Stimulated activated CD8-positive, alpha-beta memory T cell treated with anti-CD3 and anti-CD28 coated beads, Interleukin-7, amount 100 ng/mL, for 24 hours (primary cell): ENCODE results near the gene BANF2.
"Not testable (repeated sequence)": the region's sequence is repeated elsewhere in the genome, so short reads cannot be mapped to it uniquely, and the experiment has no call there.

Source experiments
- DNase-seq: peaks from one replicate; pipeline ENCODE4 v3.0.0-alpha.2; 2020; ENCODE audit warnings: low read depth

BANF2 gene

GRCh38 chr20:17683218-17684076 is 16.3 kb upstream of the BANF2 start:
- no peak for DNase-seq

- no peak for DNase-seq
These were observed 15.5 kb upstream of the BANF2 start for GRCh38 chr20:17684077-17684888.

GRCh38 chr20:17685168-17685567 is 14.6 kb upstream of the BANF2 start:
- no peak for DNase-seq

GRCh38 chr20:17687800-17688199 is 12.0 kb upstream of the BANF2 start:
- no peak for DNase-seq

- no peak for DNase-seq
These were observed 10.8 kb upstream of the BANF2 start for GRCh38 chr20:17688965-17689364.

- no peak for DNase-seq
These were observed 9.6 kb upstream of the BANF2 start for GRCh38 chr20:17690144-17690543.

GRCh38 chr20:17691758-17692157 is 8.0 kb upstream of the BANF2 start:
- no peak for DNase-seq

GRCh38 chr20:17693444-17694001 is 6.2 kb upstream of the BANF2 start:
- no peak for DNase-seq

GRCh38 chr20:17694767-17695166 is 5.0 kb upstream of the BANF2 start:
- no peak for DNase-seq

GRCh38 chr20:17696287-17696686 is 3.5 kb upstream of the BANF2 start:
- DNase-seq = no peak

- DNase-seq = no peak
These were observed 2.6 kb upstream of the BANF2 start for GRCh38 chr20:17697171-17697570.

GRCh38 chr20:17698384-17698783 is 1.4 kb upstream of the BANF2 start:
- no peak for DNase-seq

GRCh38 chr20:17700637-17701036 is 871 bp downstream of the BANF2 start:
- DNase-seq = no peak

GRCh38 chr20:17701826-17702225 is 2.1 kb downstream of the BANF2 start:
- DNase-seq = no peak

- DNase-seq = no peak
These were observed 5.0 kb downstream of the BANF2 start for GRCh38 chr20:17704589-17705317.

- DNase-seq = no peak
These were observed 6.2 kb downstream of the BANF2 start for GRCh38 chr20:17705916-17706315.

GRCh38 chr20:17706632-17707031 is 6.9 kb downstream of the BANF2 start:
- DNase-seq = no peak

- DNase-seq = not testable (repeated sequence)
These were observed 8.2 kb downstream of the BANF2 start for GRCh38 chr20:17707951-17708350.

- DNase-seq = no peak
These were observed 9.1 kb downstream of the BANF2 start for GRCh38 chr20:17708675-17709360.

GRCh38 chr20:17709361-17710293 is 9.9 kb downstream of the BANF2 start:
- no peak for DNase-seq
